ENCODE data around the gene PLA2R1. TPM values are rescaled to one million over a fixed set of nuclear protein-coding genes. Genes with fewer than 3 reads are reported as not detected.
A peak's percentile ranks its signal among the peaks of the same experiment; 100 is the strongest.

Gene PLA2R1
- total RNA-seq, 1 donor from 2014 or later, result 9.3 TPM

- intact Hi-C loops (cut with DNase I), result no loop called here
- Histone ChIP-seq H3K36me3 (peaks cover 0 to 4% of the 10 kb centered on the region in 2 donors), H3K4me3 (no peak overlapping the region), H3K27ac (peak overlapping the region in 1 of 2 donors; percentile 53), H3K4me1 (peaks cover 0 to 22% of the 10 kb centered on the region in 2 donors), H3K9me3 (no peaks in the 10 kb centered on the region), H3K27me3 (no peaks in the 10 kb centered on the region)
- DNase-seq (ENCODE audit: low spot score in 2 of 2), result no peak
- TF ChIP-seq, protein P1, sequence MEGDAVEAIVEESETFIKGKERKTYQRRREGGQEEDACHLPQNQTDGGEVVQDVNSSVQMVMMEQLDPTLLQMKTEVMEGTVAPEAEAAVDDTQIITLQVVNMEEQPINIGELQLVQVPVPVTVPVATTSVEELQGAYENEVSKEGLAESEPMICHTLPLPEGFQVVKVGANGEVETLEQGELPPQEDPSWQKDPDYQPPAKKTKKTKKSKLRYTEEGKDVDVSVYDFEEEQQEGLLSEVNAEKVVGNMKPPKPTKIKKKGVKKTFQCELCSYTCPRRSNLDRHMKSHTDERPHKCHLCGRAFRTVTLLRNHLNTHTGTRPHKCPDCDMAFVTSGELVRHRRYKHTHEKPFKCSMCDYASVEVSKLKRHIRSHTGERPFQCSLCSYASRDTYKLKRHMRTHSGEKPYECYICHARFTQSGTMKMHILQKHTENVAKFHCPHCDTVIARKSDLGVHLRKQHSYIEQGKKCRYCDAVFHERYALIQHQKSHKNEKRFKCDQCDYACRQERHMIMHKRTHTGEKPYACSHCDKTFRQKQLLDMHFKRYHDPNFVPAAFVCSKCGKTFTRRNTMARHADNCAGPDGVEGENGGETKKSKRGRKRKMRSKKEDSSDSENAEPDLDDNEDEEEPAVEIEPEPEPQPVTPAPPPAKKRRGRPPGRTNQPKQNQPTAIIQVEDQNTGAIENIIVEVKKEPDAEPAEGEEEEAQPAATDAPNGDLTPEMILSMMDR (IDR thresholded peaks at IDR 0.05), result no peak
Observed at GRCh38 chr2:160029270-160029628, 33.2 kb downstream of the PLA2R1 start.

DNA sequence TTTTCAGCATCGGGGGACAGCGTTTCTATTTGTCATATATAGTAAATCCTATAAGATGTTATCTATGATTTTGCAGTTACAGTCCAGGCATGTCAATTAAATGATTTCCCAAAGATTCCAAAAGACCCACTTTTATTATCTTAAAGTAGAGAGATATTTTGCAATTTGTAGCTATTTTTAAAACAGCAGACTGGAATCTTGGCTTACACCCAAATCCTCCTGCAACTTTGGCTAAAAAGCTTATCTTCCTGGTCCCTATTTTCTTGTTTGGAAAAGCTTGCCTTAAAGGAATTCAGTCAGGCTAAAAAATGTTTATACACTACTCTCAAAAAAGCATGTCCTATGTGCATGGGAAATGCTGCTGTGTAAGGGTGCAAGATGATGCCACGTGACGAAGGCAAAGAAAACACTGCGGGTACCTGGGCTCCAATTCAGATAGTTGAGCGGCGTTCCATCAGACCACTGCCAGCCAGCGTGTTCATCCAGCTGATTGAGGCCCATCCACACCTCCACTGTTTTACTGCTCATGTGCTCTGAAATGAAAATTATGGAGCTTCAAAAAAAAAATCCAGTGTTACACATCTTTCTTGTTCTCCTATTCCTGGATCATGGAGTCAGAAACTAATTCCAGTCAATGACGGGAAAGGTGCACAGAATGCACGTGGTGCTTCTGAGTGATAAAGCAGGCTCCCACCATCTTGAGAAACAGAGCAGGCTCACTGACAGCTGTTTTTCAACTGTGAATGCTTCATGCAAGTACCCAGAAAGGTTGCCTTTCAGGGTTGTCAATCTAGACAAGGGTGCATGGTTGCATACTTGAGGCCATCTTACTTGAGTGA lies 33.8 kb downstream of the PLA2R1 start:
- no peak for DNase-seq (ENCODE audit: low spot score in 2 of 2)
- peak overlapping the region; percentile 14 to 53 for H3K27ac ChIP-seq
- TF ChIP-seq, protein P1 (IDR thresholded peaks at IDR 0.05), result no peak
- H3K4me1 ChIP-seq, result peaks cover 0 to 22% of the 10 kb centered on the region in 2 donors
- H3K27me3 ChIP-seq, result no peaks in the 10 kb centered on the region
- intact Hi-C loops (cut with DNase I), result no loop called here
- H3K9me3 ChIP-seq, result no peaks in the 10 kb centered on the region
- H3K4me3 ChIP-seq, result peak overlapping the region in 1 of 2 donors; percentile 19
- peaks cover 0 to 4% of the 10 kb centered on the region in 2 donors for H3K36me3 ChIP-seq

DNA sequence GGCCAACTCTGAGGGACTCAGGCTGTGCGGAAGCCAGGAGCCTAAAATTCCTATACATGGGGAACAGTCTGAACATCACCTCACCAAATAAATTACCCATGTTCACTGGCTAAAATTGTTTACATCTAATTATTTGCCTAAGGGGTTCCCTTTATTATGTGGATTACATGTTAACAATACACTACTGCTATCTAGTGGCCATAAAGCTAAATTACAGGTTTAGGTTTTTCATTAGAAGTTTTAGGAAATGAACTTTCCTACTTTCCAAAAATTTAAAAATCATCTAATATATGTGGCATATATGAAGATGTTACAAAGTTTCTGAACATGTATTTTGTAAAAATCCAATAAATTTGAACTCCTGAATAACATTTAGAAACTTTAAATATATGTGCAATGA lies 40.3 kb downstream of the PLA2R1 start:
- H3K9me3 ChIP-seq, result no peaks in the 10 kb centered on the region
- TF ChIP-seq, protein P1 (IDR thresholded peaks at IDR 0.05), result no peak
- H3K4me1 ChIP-seq, result peaks cover 0 to 10% of the 10 kb centered on the region in 2 donors
- intact Hi-C loops (cut with DNase I), result no loop called here
- DNase-seq (ENCODE audit: low spot score in 2 of 2), result no peak
- H3K4me3 ChIP-seq, result no peak overlapping the region
- H3K36me3 ChIP-seq, result peaks cover 15 to 38% of the 10 kb centered on the region in 2 donors
- no peak overlapping the region for H3K27ac ChIP-seq
- H3K27me3 ChIP-seq, result no peaks in the 10 kb centered on the region

DNA sequence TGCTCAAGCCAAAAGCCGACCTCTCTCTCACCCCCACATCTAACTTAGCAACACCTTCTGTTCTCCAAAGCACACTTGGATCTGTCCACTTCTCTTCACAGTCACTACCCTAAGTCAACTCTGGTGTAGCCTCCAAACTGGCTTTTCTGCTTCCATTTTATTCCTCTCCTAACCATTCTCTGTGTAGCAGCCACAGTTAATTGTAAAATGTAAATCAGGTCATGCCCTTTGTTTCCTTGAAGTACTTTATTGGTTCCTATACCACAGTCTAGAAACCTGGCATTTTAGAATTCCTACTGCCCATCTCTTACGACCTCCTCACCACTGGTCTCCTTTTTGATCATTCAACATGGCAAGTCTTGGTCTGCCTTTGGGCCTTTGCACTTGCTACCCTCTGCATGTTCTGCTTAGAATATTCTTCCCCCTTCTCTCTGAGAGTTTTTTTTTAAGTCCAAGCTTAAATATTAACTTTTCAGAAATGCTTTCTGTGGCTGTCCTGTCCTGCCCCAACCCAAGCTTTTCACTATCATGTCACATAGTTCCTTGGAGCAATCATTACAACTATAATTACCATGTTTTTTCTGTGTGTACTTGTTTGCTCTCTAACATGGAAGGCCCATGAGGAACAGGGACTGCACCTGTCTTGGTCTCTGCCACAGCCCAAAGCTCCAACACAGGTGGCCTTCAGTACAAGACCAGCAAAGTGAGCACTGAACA lies 42.9 kb downstream of the PLA2R1 start:
- intact Hi-C loops (cut with DNase I), result no loop called here
- Histone ChIP-seq H3K27ac (no peak overlapping the region), H3K4me1 (peaks cover 0 to 3% of the 10 kb centered on the region in 2 donors), H3K9me3 (no peaks in the 10 kb centered on the region), H3K4me3 (no peak overlapping the region), H3K36me3 (peaks cover 15 to 48% of the 10 kb centered on the region in 2 donors), H3K27me3 (no peaks in the 10 kb centered on the region)
- TF ChIP-seq, protein P1 (IDR thresholded peaks at IDR 0.05), result no peak
- no peak for DNase-seq (ENCODE audit: low spot score in 2 of 2)

DNA sequence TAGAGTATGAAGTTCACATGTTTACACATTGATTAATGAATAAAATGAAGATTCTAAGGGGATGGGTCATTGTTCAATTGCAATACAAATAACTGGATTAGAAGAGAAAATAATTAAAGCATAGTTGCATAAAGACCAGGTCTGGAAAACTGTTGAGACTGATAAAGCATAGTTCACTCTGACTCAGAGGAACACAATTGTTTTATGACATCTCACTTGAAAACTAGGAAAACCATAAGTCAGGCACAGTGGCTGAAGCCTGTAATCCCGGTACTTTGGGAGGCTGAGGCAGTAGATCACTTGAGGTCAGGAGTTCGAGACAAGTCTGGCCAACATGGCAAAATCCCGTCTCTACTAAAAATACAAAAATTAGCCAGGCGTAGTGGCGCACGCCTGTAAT lies 46.7 kb downstream of the PLA2R1 start:
- no peaks in the 10 kb centered on the region for H3K4me1 ChIP-seq
- no peak for DNase-seq (ENCODE audit: low spot score in 2 of 2)
- no peak overlapping the region for H3K4me3 ChIP-seq
- H3K27me3 ChIP-seq, result no peaks in the 10 kb centered on the region
- no peaks in the 10 kb centered on the region for H3K9me3 ChIP-seq
- peaks cover 15 to 43% of the 10 kb centered on the region in 2 donors for H3K36me3 ChIP-seq
- intact Hi-C loops (cut with DNase I), result no loop called here
- no peak overlapping the region for H3K27ac ChIP-seq
- TF ChIP-seq, protein P1 (IDR thresholded peaks at IDR 0.05), result no peak

All from ascending aorta (tissue), 2 donors.